Mammary epithelial cell (primary cell): ENCODE results near the gene DLK2.
"Not testable (repeated sequence)": the region's sequence is repeated elsewhere in the genome, so short reads cannot be mapped to it uniquely, and the experiment has no call there.

Experiments used
- EZH2 ChIP-seq: IDR thresholded peaks from 2 replicates; pipeline ENCODE4 v1.6.1; 2012; ENCODE audit warnings: low read length, inconsistent platforms, borderline replicate concordance
- TF ChIP-seq, protein P1 (sequence below), 2 donors: IDR thresholded peaks in 1 of 2; conservative IDR thresholded peaks in 1 of 2; 2 replicates each; pipeline ENCODE4 v1.5.1; 2011 to 2012; ENCODE audit warnings: inconsistent platforms in 2 of 2, low read length in 2 of 2, mild to moderate bottlenecking in 2 of 2, control low read depth in 1 of 2, low read depth in 1 of 2; ENCODE audit not compliant: insufficient read depth in 1 of 2; ENCODE audit errors: extremely low read depth in 1 of 2

DNA sequence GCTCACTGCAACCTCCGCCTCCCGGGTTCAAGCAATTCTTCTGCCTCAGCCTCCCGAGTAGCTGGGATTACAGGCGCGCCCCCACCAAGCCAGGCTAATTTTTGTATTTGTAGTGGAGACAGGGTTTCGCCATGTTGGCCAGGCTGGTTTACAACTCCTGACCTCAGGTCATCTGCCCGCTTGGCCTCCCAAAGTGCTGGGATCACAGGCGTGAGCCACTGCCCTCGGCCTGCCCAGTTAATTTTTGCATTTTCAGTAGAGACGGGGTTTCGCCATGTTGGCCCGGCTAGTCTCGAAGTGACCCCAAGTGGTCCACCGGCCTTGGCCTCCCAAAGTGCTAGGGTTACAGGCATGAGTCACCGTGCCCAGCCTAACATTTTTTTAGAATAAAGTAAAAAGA is 2.8 kb upstream of the DLK2 start:
- TF ChIP-seq, protein P1, sequence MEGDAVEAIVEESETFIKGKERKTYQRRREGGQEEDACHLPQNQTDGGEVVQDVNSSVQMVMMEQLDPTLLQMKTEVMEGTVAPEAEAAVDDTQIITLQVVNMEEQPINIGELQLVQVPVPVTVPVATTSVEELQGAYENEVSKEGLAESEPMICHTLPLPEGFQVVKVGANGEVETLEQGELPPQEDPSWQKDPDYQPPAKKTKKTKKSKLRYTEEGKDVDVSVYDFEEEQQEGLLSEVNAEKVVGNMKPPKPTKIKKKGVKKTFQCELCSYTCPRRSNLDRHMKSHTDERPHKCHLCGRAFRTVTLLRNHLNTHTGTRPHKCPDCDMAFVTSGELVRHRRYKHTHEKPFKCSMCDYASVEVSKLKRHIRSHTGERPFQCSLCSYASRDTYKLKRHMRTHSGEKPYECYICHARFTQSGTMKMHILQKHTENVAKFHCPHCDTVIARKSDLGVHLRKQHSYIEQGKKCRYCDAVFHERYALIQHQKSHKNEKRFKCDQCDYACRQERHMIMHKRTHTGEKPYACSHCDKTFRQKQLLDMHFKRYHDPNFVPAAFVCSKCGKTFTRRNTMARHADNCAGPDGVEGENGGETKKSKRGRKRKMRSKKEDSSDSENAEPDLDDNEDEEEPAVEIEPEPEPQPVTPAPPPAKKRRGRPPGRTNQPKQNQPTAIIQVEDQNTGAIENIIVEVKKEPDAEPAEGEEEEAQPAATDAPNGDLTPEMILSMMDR (conservative IDR thresholded peaks at IDR 0.05 in 1 of 2, IDR thresholded peaks at IDR 0.05 in 1 of 2; ENCODE audit: extremely low read depth in 1 of 2, insufficient read depth in 1 of 2, low read depth in 1 of 2, low read length in 2 of 2) = not testable (repeated sequence)
- not testable (repeated sequence) for TF ChIP-seq EZH2
